ENCODE data around the gene DCC.

Gene DCC

GRCh38 chr18:53324353-53324752 is 984.4 kb downstream of the DCC start:
- H2AFZ ChIP-seq (ENCODE audit: low read length): no peak overlapping the region
- TF ChIP-seq CTCF (IDR thresholded peaks at IDR 0.05; ENCODE audit: low read length) (no peak), EZH2phosphoT487 (IDR thresholded peaks at IDR 0.05; ENCODE audit: low read length) (no peak), EZH2 (optimal IDR thresholded peaks at IDR 0.05; ENCODE audit: low read depth, low read length) (no peak)
- H3K9me2 ChIP-seq (replicated peaks; ENCODE audit: insufficient read depth, low read length): no peaks in the 10 kb centered on the region
- no peak for DNase-seq
- H3K9ac ChIP-seq (ENCODE audit: low read length): no peak overlapping the region
- no peaks in the 10 kb centered on the region for H3K27me3 ChIP-seq (replicated peaks; ENCODE audit: insufficient read depth, low read length)
- H3K79me2 ChIP-seq (ENCODE audit: low read length): no peaks in the 10 kb centered on the region
- H3K9me3 ChIP-seq (replicated peaks; ENCODE audit: insufficient read depth, low read length): 0 out of 2 replicates have a peak, but pooled peaks cover 2% of the 10 kb centered on the region
- H3F3A ChIP-seq (ENCODE audit: insufficient read depth, low read length): no peaks in the 10 kb centered on the region
- H3K4me2 ChIP-seq (ENCODE audit: low read depth, low read length): no peak overlapping the region
- H4K20me1 ChIP-seq (ENCODE audit: insufficient read depth, low read length): no peaks in the 10 kb centered on the region
- no peak overlapping the region for H3K4me3 ChIP-seq (ENCODE audit: low read length)
- no peaks in the 10 kb centered on the region for H3K4me1 ChIP-seq (ENCODE audit: low read length)
- no peaks in the 10 kb centered on the region for H3K36me3 ChIP-seq (replicated peaks; ENCODE audit: insufficient read depth, low read length)
- no peak overlapping the region for H3K27ac ChIP-seq (ENCODE audit: low read length)

GRCh38 chr18:53360501-53361443 is 1020.8 kb downstream of the DCC start:
- Histone ChIP-seq H3K36me3 (replicated peaks; ENCODE audit: insufficient read depth, low read length) (no peaks in the 10 kb centered on the region), H3K9me3 (replicated peaks; ENCODE audit: insufficient read depth, low read length) (no peaks in the 10 kb centered on the region), H3K4me3 (ENCODE audit: low read length) (no peak overlapping the region), H3K27ac (ENCODE audit: low read length) (no peak overlapping the region), H3K79me2 (ENCODE audit: low read length) (no peaks in the 10 kb centered on the region), H3K27me3 (replicated peaks; ENCODE audit: insufficient read depth, low read length) (no peaks in the 10 kb centered on the region), H2AFZ (ENCODE audit: low read length) (no peak overlapping the region), H3K9ac (ENCODE audit: low read length) (no peak overlapping the region), H3K9me2 (replicated peaks; ENCODE audit: insufficient read depth, low read length) (no peaks in the 10 kb centered on the region), H3F3A (ENCODE audit: insufficient read depth, low read length) (no peaks in the 10 kb centered on the region), H3K4me1 (ENCODE audit: low read length) (no peaks in the 10 kb centered on the region), H3K4me2 (ENCODE audit: low read depth, low read length) (no peak overlapping the region), H4K20me1 (ENCODE audit: insufficient read depth, low read length) (no peaks in the 10 kb centered on the region)
- no peak for TF ChIP-seq CTCF (IDR thresholded peaks at IDR 0.05; ENCODE audit: low read length)
- TF ChIP-seq EZH2 (optimal IDR thresholded peaks at IDR 0.05; ENCODE audit: low read depth, low read length): no peak
- TF ChIP-seq EZH2phosphoT487 (IDR thresholded peaks at IDR 0.05; ENCODE audit: low read length): no peak
- no peak for DNase-seq

GRCh38 chr18:53375621-53376020 is 1035.6 kb downstream of the DCC start:
- no peaks in the 10 kb centered on the region for H3K4me1 ChIP-seq (ENCODE audit: low read length)
- H3K27ac ChIP-seq (ENCODE audit: low read length): no peak overlapping the region
- H3K36me3 ChIP-seq (replicated peaks; ENCODE audit: insufficient read depth, low read length): no peaks in the 10 kb centered on the region
- H3K4me2 ChIP-seq (ENCODE audit: low read depth, low read length): no peak overlapping the region
- no peak overlapping the region for H2AFZ ChIP-seq (ENCODE audit: low read length)
- DNase-seq: no peak
- H4K20me1 ChIP-seq (ENCODE audit: insufficient read depth, low read length): no peaks in the 10 kb centered on the region
- no peaks in the 10 kb centered on the region for H3K79me2 ChIP-seq (ENCODE audit: low read length)
- H3F3A ChIP-seq (ENCODE audit: insufficient read depth, low read length): no peaks in the 10 kb centered on the region
- H3K9me2 ChIP-seq (replicated peaks; ENCODE audit: insufficient read depth, low read length): no peaks in the 10 kb centered on the region
- no peaks in the 10 kb centered on the region for H3K9me3 ChIP-seq (replicated peaks; ENCODE audit: insufficient read depth, low read length)
- H3K9ac ChIP-seq (ENCODE audit: low read length): no peak overlapping the region
- no peaks in the 10 kb centered on the region for H3K27me3 ChIP-seq (replicated peaks; ENCODE audit: insufficient read depth, low read length)
- H3K4me3 ChIP-seq (ENCODE audit: low read length): no peak overlapping the region
- TF ChIP-seq EZH2 (optimal IDR thresholded peaks at IDR 0.05; ENCODE audit: low read depth, low read length) (no peak), EZH2phosphoT487 (IDR thresholded peaks at IDR 0.05; ENCODE audit: low read length) (no peak), CTCF (IDR thresholded peaks at IDR 0.05; ENCODE audit: low read length) (no peak)

All from MM.1S (cell line).